ENCODE measurements around the gene SPACA5.
"Not testable (repeated sequence)": the region's sequence is repeated elsewhere in the genome, so short reads cannot be mapped to it uniquely, and the experiment has no call there.

SPACA5 gene

DNA sequence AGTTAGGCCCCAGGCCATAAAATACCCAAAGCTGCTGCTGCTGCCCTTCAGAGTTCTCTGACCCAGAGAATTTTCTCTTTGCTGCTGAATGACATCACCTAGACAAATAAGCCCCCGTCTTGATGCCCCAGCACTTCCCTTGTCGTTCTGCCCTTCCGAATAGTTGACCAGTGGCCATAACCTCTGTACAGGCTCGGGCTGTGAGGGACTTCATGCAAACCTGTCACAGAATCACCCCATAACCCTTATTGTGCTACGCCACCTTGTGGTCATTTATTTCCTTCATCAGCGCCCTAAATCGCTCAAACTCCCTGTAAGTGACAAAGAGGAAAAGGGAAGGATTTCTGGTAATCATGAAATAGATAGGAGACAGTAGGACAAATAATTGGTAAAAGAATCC is 18.8 kb downstream of the SPACA5 start:
- Histone ChIP-seq H3K4me1 (ENCODE audit: control insufficient read depth, insufficient read depth, low read length) (no peaks in the 10 kb centered on the region), H3K4me3 (ENCODE audit: low read depth, low read length) (no peak overlapping the region), H3K9me3 (ENCODE audit: control insufficient read depth, insufficient read depth, low read length) (no peaks in the 10 kb centered on the region), H3K9ac (ENCODE audit: low read depth, low read length) (no peak overlapping the region), H3K36me3 (ENCODE audit: control insufficient read depth, insufficient read depth, low read length) (no peaks in the 10 kb centered on the region), H3K27me3 (ENCODE audit: control insufficient read depth, insufficient read depth, low read length) (no peaks in the 10 kb centered on the region)

DNA sequence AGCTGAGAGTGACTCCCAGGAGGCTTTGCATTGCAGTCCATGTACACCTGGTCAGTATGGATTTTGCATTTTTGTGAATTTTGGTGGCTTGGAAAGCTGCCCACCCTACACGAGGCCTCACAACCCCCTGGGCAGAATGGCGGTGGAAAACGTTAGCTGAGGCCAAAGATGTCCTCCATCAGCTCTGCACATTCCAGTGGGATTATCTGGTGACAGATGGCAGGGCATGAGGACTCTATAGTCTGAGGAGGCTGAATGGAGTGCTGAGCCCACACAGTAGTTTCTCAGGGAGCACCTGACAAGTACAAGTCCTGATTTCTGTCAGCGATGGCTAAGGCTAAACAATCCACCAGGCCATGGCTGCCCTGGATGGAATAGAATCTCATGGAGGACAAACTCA is 20.8 kb downstream of the SPACA5 start:
- H3K27me3 ChIP-seq (ENCODE audit: control insufficient read depth, insufficient read depth, low read length) = not testable (repeated sequence)

DNA sequence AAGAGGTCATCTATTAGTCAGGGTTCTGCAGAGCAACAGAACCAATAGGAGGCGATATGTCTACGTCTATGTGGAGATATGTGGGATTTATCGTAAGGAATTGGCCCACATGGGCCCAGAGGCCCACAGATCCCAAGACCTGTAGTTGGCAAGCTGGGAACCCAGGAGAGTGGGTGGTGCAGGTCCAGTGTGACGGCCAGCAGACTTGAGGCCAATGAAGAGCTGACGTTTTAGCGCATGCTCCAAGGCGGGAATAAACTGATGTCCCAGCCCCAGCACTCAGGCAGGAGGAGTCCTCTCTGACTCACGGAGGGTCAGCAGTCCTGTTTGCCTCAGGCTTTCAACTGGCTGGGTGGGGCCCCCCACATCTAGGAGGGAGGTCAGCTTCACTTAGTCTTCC is 21.3 kb downstream of the SPACA5 start:
- H3K9ac ChIP-seq (ENCODE audit: low read depth, low read length) = no peak overlapping the region

More for the DNA sequence above, 20.8 kb downstream of the SPACA5 start:
- not testable (repeated sequence) for H3K4me1 ChIP-seq (ENCODE audit: control insufficient read depth, insufficient read depth, low read length); H3K9me3 ChIP-seq (ENCODE audit: control insufficient read depth, insufficient read depth, low read length); H3K4me3 ChIP-seq (ENCODE audit: low read depth, low read length); H3K9ac ChIP-seq (ENCODE audit: low read depth, low read length); H3K36me3 ChIP-seq (ENCODE audit: control insufficient read depth, insufficient read depth, low read length)

DNA sequence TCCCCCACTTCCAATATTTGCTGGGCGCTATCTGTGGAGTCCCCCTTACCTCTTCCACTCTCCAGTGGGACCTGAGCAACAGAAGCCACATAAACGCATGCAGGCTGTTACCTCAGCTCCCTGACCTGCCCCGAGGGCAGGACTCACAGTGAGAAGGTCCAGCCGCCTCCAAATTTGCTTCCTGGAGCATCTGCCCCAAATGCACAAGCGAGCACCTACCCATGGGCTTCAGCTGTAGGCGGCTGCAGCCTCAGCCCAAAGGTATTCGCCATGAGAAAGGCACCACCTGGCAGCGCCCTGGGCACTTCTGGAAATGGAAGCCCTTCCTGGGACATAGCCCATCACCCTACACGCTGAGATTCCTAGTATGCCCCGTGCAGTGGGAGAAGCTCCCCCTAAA is 23.4 kb downstream of the SPACA5 start:
- Histone ChIP-seq H3K27me3 (ENCODE audit: control insufficient read depth, insufficient read depth, low read length) (no peaks in the 10 kb centered on the region), H3K4me1 (ENCODE audit: control insufficient read depth, insufficient read depth, low read length) (no peaks in the 10 kb centered on the region), H3K36me3 (ENCODE audit: control insufficient read depth, insufficient read depth, low read length) (no peaks in the 10 kb centered on the region), H3K9ac (ENCODE audit: low read depth, low read length) (no peak overlapping the region), H3K4me3 (ENCODE audit: low read depth, low read length) (no peak overlapping the region), H3K9me3 (ENCODE audit: control insufficient read depth, insufficient read depth, low read length) (no peaks in the 10 kb centered on the region)

More for the DNA sequence above, 21.3 kb downstream of the SPACA5 start:
- Histone ChIP-seq H3K4me3 (ENCODE audit: low read depth, low read length) (no peak overlapping the region), H3K36me3 (ENCODE audit: control insufficient read depth, insufficient read depth, low read length) (no peaks in the 10 kb centered on the region), H3K4me1 (ENCODE audit: control insufficient read depth, insufficient read depth, low read length) (no peaks in the 10 kb centered on the region), H3K9me3 (ENCODE audit: control insufficient read depth, insufficient read depth, low read length) (no peaks in the 10 kb centered on the region), H3K27me3 (ENCODE audit: control insufficient read depth, insufficient read depth, low read length) (no peaks in the 10 kb centered on the region)

DNA sequence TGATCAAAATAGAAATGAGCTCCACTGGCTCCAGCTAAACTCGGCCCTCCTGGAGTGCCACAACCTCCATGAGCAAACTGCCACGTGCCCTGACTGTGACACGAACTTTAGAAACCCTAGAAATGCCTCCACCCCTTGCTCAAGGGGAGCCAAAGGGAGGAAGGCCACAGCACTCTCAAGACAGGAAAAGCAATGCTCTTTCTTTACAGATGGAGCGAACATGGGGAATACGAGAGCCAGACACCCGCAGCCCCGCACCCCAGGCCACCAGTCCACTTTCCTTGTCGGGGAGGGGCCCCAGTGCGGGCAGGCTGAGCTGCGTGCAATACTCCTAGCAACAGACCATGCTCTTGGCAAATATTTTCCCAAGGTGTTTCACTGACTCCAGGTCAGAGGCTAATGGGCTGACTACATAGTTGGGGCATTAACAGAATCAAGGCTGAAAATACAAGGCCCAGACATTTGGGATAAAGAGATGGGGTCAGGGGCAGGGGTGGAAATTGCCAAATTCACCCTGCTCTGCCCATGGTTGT is 23.9 kb downstream of the SPACA5 start:
- H3K4me1 ChIP-seq (ENCODE audit: control insufficient read depth, insufficient read depth, low read length); H3K9ac ChIP-seq (ENCODE audit: low read depth, low read length); H3K36me3 ChIP-seq (ENCODE audit: control insufficient read depth, insufficient read depth, low read length); H3K9me3 ChIP-seq (ENCODE audit: control insufficient read depth, insufficient read depth, low read length); H3K4me3 ChIP-seq (ENCODE audit: low read depth, low read length); H3K27me3 ChIP-seq (ENCODE audit: control insufficient read depth, insufficient read depth, low read length): not testable (repeated sequence)

DNA sequence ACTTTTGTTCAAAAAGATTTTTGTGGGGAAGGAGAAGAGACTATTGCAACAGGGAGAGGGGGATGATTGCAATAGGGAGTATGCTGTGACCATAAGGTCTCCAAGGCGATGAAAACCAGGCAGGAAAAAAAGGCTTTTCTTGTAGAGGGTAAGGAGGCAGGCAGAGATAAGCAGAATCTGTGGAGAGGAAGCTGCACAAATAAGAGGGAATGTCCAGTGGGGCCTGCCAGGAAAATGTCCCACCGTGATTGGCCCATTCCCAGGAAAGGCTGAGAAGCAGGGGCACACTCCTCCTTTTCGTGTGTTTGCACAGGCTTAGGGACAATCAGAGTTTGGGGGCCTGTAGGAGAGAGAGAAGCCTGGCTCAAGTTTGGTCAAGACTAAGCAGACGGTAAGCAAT is 29.1 kb downstream of the SPACA5 start:
- H3K27me3 ChIP-seq (ENCODE audit: control insufficient read depth, insufficient read depth, low read length) = no peaks in the 10 kb centered on the region
- no peaks in the 10 kb centered on the region for H3K4me1 ChIP-seq (ENCODE audit: control insufficient read depth, insufficient read depth, low read length)
- H3K9me3 ChIP-seq (ENCODE audit: control insufficient read depth, insufficient read depth, low read length) = no peaks in the 10 kb centered on the region
- no peaks in the 10 kb centered on the region for H3K36me3 ChIP-seq (ENCODE audit: control insufficient read depth, insufficient read depth, low read length)
- H3K4me3 ChIP-seq (ENCODE audit: low read depth, low read length) = no peak overlapping the region
- H3K9ac ChIP-seq (ENCODE audit: low read depth, low read length) = no peak overlapping the region

DNA sequence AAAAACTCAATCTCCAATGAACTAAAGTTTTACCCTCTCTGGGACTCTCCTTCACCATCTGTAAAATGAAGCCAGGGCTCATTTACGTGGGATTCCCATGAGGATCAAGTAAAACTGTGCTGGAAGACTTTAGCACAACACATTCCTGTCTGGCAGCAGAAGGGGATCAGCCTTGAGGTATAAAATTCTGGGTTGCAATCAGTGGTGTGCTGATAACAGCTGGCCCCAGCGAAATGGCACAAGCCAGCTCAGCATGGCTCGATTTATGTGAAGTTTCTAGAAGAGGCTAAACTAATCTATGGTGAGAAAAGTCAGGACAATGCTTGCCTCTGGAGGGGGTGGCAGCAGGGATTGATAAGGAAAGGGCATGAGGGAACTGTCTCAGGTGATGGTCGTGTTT is 36.3 kb downstream of the SPACA5 start:
- H3K36me3 ChIP-seq (ENCODE audit: control insufficient read depth, insufficient read depth, low read length) = no peaks in the 10 kb centered on the region
- no peaks in the 10 kb centered on the region for H3K27me3 ChIP-seq (ENCODE audit: control insufficient read depth, insufficient read depth, low read length)
- no peak overlapping the region for H3K4me3 ChIP-seq (ENCODE audit: low read depth, low read length)
- no peaks in the 10 kb centered on the region for H3K9me3 ChIP-seq (ENCODE audit: control insufficient read depth, insufficient read depth, low read length)
- H3K9ac ChIP-seq (ENCODE audit: low read depth, low read length) = no peak overlapping the region
- H3K4me1 ChIP-seq (ENCODE audit: control insufficient read depth, insufficient read depth, low read length) = no peaks in the 10 kb centered on the region

DNA sequence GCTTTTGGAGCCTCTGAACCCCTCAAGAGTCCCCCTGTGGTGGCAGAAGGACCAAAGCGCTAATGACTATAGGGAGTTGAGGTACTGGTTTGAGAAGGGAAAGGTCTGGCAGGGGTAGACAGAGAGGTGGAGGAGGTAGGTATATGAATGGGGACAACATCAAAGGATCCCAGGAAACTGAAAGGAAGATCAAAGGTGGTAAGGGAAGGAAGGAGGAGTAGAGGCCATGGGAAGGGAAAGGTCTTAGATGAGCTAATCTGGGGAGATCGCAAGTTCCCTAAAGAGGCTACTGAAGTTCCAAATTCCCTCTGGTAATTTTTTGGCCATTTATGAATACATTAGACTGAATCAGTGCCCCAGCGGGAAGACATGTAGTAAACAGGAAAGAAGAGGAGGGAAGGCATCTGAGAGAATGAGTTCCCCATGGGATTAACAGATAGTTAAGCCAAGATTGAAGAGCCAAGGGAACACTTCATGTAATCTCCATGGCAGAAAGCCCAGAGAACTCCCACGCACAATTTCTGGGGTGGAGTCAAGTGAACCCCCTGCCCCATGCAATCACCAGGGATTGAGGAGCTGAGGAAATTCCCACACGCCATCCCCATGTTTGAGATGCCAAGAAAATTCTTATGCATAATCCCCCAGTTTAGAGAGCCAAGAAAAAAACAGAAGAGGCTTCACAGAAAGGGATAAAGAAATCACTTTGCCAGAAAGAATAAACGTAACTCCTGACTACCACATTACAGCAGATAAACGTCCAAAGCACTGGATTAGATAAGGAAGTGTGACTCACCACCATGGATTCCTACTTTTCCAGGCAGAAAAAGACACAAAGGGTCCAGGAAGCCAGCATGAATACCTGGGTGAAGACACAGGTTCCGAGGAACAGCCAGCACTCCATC is 38.9 kb downstream of the SPACA5 start:
- H3K9me3 ChIP-seq (ENCODE audit: control insufficient read depth, insufficient read depth, low read length) = no peaks in the 10 kb centered on the region
- H3K4me1 ChIP-seq (ENCODE audit: control insufficient read depth, insufficient read depth, low read length) = no peaks in the 10 kb centered on the region
- no peak overlapping the region for H3K9ac ChIP-seq (ENCODE audit: low read depth, low read length)
- no peaks in the 10 kb centered on the region for H3K36me3 ChIP-seq (ENCODE audit: control insufficient read depth, insufficient read depth, low read length)
- no peak overlapping the region for H3K4me3 ChIP-seq (ENCODE audit: low read depth, low read length)
- H3K27me3 ChIP-seq (ENCODE audit: control insufficient read depth, insufficient read depth, low read length) = no peaks in the 10 kb centered on the region

DNA sequence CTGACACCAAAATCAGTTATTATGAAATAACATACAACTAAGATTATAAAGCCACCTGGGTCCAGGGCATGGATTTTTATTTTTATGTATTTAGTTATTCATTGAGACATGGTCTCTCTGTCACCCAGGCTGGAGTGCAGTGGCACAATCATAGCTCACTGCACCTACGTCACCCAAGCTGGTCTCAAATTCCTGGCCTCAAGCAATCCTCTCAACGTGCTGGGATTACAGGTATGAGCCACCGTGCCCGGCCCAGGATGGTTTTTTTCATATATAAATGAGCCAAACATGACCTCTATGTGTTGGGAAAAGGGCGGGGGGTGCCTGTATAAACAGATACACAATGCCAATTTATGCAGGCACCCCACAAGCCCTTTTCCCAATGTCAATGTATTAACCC is 40.1 kb downstream of the SPACA5 start:
- Histone ChIP-seq H3K4me3 (ENCODE audit: low read depth, low read length) (no peak overlapping the region), H3K9ac (ENCODE audit: low read depth, low read length) (no peak overlapping the region), H3K36me3 (ENCODE audit: control insufficient read depth, insufficient read depth, low read length) (no peaks in the 10 kb centered on the region)

DNA sequence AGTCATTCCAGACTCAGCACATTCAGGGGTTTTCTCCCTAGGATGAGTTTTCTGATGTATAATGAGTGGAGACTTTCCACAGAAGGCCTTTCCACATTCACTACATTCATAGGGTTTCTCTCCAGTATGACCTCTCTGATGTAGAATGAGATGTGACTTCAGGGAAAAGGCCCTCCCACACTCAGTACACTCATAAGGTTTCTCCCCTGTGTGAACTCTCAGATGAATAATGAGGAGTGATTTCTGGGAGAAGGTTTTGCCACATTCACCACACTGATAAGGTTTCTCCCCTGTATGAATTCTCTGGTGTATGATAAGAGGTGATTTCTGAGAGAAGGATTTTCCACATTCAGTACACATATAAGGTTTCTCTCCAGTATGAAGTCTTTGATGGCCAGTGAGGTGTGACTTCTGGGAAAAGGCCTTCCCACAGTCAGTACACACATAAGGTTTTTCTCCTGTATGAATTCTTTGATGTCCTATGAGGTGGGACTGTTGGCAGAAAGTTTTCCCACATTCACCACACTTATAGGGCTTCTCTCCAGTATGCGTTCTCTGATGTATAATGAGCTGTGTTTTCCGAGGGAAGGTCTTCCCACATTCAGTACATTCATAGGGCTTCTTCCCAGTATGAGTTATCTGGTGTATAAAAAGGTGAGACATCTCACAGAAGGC is 52.0 kb downstream of the SPACA5 start:
- Histone ChIP-seq H3K4me3 (ENCODE audit: low read depth, low read length) (no peak overlapping the region), H3K27me3 (ENCODE audit: control insufficient read depth, insufficient read depth, low read length) (no peaks in the 10 kb centered on the region), H3K4me1 (ENCODE audit: control insufficient read depth, insufficient read depth, low read length) (no peaks in the 10 kb centered on the region), H3K9ac (ENCODE audit: low read depth, low read length) (no peak overlapping the region), H3K36me3 (ENCODE audit: control insufficient read depth, insufficient read depth, low read length) (no peaks in the 10 kb centered on the region), H3K9me3 (ENCODE audit: control insufficient read depth, insufficient read depth, low read length) (peaks cover 22% of the 10 kb centered on the region)

More for the DNA sequence above, 40.1 kb downstream of the SPACA5 start:
- no peaks in the 10 kb centered on the region for H3K27me3 ChIP-seq (ENCODE audit: control insufficient read depth, insufficient read depth, low read length)
- no peaks in the 10 kb centered on the region for H3K9me3 ChIP-seq (ENCODE audit: control insufficient read depth, insufficient read depth, low read length)
- H3K4me1 ChIP-seq (ENCODE audit: control insufficient read depth, insufficient read depth, low read length) = no peaks in the 10 kb centered on the region

DNA sequence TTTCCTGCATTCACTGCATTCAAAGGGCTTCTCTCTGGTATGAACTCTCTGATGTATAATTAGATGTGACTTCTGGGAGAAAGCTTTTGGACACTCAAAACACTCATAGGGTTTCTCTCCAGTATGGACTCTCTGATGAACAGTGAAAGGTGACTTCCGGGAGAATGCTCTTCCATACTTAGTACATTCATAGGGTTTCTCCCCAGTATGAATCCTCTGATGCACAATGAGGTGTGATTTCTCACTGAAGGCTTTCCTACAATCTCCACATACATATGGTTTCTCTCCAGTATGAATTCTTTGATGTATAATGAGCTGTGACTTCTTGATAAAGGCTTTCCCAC is 52.5 kb downstream of the SPACA5 start:
- H3K9ac ChIP-seq (ENCODE audit: low read depth, low read length) = no peak overlapping the region
- H3K36me3 ChIP-seq (ENCODE audit: control insufficient read depth, insufficient read depth, low read length) = no peaks in the 10 kb centered on the region
- no peaks in the 10 kb centered on the region for H3K27me3 ChIP-seq (ENCODE audit: control insufficient read depth, insufficient read depth, low read length)
- H3K4me3 ChIP-seq (ENCODE audit: low read depth, low read length) = no peak overlapping the region
- H3K4me1 ChIP-seq (ENCODE audit: control insufficient read depth, insufficient read depth, low read length) = no peaks in the 10 kb centered on the region
- H3K9me3 ChIP-seq (ENCODE audit: control insufficient read depth, insufficient read depth, low read length) = peaks cover 22% of the 10 kb centered on the region

Data from iPS-15b (cell line).